ENCODE results near the gene SLC26A1. TPM values are rescaled to one million over a fixed set of nuclear protein-coding genes. Genes with fewer than 3 reads are reported as not detected.

Gene SLC26A1
- total and polyA plus RNA-seq, 2 donors (not counting 3 experiments of a cell fraction or from before 2014, with no cell fraction given): 0.10 TPM; not detected in 1

- BruUV-seq (replicated peaks): no TSS peak
- Histone ChIP-seq H3K4me2 (ENCODE audit: insufficient read depth, low read length) (no peak overlapping the region), H3K27ac (ENCODE audit: insufficient read depth, low read depth, low read length) (no peak overlapping the region), H3K79me2 (ENCODE audit: control insufficient read depth, insufficient read depth, low read length) (peaks cover 3% of the 10 kb centered on the region), H3K9ac (replicated peaks; ENCODE audit: extremely low read depth, insufficient read depth, low read length) (no peak overlapping the region), H4K20me1 (replicated peaks; ENCODE audit: control insufficient read depth, extremely low read depth, insufficient read depth, low read length) (no peaks in the 10 kb centered on the region), H3K9me1 (replicated peaks; ENCODE audit: control insufficient read depth, extremely low read depth, insufficient read depth, low read length) (no peaks in the 10 kb centered on the region), H3K9me3 (replicated peaks; ENCODE audit: control insufficient read depth, insufficient read depth, low read length) (no peaks in the 10 kb centered on the region), H3K4me3 (replicated peaks in 1 of 3; ENCODE audit: insufficient read depth in 1 of 3, low read depth in 1 of 3, low read length in 3 of 3) (no peak overlapping the region), H2AFZ (ENCODE audit: low read depth, low read length) (no peak overlapping the region), H3K4me1 (ENCODE audit: control insufficient read depth, extremely low read depth, insufficient read depth, low read length) (peaks cover 4% of the 10 kb centered on the region), H3K27me3 (ENCODE audit: control insufficient read depth in 2 of 2, insufficient read depth in 2 of 2, low read length in 2 of 2) (no peaks in the 10 kb centered on the region), H3K36me3 (ENCODE audit: control insufficient read depth in 2 of 2, extremely low read depth in 1 of 2, insufficient read depth in 2 of 2, low read length in 2 of 2) (peaks cover 0 to 2% of the 10 kb centered on the region in 2 experiments)
- dilution Hi-C loops (cut with MboI; ENCODE audit: extremely low pct_ligation_motif_present, low sequenced_read_pairs): no loop called here
- intact Hi-C loops (cut with micrococcal nuclease): no loop called here
- ChIA-PET CTCF (no interaction called here), POLR2A (no interaction called here)
- no peak for FAIRE-seq
- no peak for TF ChIP-seq POLR2A (IDR thresholded peaks at IDR 0.05; ENCODE audit: low read depth, low read length)
- TF ChIP-seq EZH2 (IDR thresholded peaks at IDR 0.05; ENCODE audit: borderline replicate concordance, low read depth, low read length, severe bottlenecking): no peak
- TF ChIP-seq FOS (IDR thresholded peaks at IDR 0.05; ENCODE audit: borderline replicate concordance, insufficient read depth, low read length): no peak
- TF ChIP-seq POLR2AphosphoS5 (IDR thresholded peaks at IDR 0.05; ENCODE audit: insufficient read depth, low read depth, low read length): no peak
- no peak for TF ChIP-seq CTCF (IDR thresholded peaks at IDR 0.05; ENCODE audit: extremely low read depth in 1 of 2, insufficient read depth in 1 of 2, low read depth in 1 of 2, low read length in 2 of 2)
- no peak for TF ChIP-seq MYC (IDR thresholded peaks at IDR 0.05; ENCODE audit: low read depth, low read length)
- TF ChIP-seq, protein P1, sequence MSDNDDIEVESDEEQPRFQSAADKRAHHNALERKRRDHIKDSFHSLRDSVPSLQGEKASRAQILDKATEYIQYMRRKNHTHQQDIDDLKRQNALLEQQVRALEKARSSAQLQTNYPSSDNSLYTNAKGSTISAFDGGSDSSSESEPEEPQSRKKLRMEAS (IDR thresholded peaks at IDR 0.05; ENCODE audit: insufficient read depth, insufficient read length): no peak
- TF ChIP-seq JUN (IDR thresholded peaks at IDR 0.05; ENCODE audit: borderline replicate concordance, insufficient read depth, insufficient read length, low read depth): no peak
- TF ChIP-seq GATA2 (IDR thresholded peaks at IDR 0.05; ENCODE audit: insufficient read depth, insufficient read length, low read depth, low read length): no peak
- DNase-seq (ENCODE audit: low read depth, low spot score): no peak
Observed at GRCh38 chr4:1014291-1015167, 21.3 kb upstream of the SLC26A1 start.

Measured in endothelial cell of umbilical vein (primary cell).